Activated effector memory CD4-positive, alpha-beta T cell treated with anti-CD3 and anti-CD28 coated beads, Interleukin-2, amount 50 U/mL, for 16 hours (primary cell): ENCODE measurements around the gene OPN4.

Experiments used
- DNase-seq: peaks from one replicate; pipeline ENCODE4 v3.0.0-alpha.2; 2020

The OPN4 gene

GRCh38 chr10:86700851-86701617 lies 46.7 kb downstream of the OPN4 start:
- DNase-seq = no peak

DNA sequence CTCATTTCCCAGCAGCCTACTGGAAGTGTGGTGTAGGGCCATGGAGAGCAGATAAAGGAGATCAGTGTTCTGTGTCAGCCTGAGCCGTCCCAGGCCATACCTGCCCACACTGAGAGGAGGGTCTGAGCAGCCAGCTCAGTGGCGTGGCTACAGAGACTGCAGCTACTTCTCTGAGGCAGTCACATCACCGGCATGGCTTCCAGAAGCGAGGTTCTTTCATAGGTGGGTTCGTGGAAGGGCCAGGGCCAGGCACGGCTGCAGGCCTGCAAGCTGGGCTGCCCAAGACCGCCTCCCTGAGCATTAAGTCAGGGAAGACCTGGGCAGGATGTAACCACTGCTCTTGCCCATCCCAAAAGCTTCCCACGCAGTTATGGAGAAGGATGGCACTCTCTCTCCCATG lies 48.8 kb downstream of the OPN4 start:
- DNase-seq = no peak

DNA sequence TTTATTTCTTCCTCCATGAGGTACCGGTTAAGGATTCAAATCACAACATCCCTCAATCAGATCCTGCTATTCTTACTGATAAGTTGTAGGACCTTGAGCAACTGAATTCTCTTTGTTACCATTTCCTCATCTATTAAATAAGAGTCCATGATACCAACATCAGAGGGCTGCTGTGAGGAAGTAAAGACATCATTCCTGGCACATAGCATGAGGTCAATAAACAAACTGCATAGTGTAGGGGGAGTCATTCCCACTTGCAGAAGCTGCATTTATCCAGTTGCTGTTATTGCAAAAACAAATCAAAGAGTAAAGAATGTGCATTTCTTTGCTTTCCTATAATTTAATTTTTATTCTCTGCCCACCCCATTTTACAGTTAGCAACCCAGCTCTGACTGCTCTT lies 50.8 kb downstream of the OPN4 start:
- no peak for DNase-seq

DNA sequence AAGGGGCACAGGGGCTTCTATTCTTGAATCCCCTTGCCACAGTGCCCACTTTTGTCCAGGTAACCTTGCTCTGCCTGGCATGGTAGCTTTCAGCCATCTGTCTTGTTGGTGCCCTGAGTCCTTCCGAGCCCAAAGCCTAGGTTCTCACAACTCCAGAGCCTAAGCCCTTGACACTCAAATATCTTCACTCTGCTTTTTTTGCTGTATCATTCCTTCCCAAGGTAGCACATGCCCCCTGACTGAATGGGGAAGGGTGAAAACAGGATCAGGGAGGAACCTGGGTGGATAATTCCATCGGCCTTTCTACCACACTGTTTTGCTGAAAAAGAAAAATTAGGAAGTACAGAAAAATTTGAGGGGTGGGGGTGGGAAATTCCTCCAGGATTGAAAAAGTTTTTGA lies 51.6 kb downstream of the OPN4 start:
- no peak for DNase-seq

DNA sequence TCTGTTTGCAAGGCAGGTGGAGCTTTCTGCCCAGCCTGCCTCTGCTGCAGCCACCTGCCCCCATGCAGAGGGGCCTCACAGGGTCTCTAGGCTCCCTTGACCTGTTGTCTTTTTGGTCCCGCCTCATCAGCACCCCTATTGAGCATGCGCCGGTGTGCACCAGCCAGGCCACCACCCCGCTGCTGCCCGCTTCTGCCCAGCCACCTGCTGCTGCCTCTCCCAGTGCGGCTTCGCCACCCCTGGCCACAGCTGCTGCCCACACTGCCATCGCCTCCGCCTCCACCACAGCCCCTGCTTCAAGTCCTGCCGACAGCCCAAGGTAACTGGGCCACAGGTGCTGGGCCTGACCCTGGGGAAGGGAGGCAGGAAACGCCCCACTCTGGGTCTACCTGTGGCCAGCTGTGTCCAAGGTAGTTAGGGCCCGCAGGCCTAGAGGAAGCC lies 52.1 kb downstream of the OPN4 start:
- DNase-seq = no peak

DNA sequence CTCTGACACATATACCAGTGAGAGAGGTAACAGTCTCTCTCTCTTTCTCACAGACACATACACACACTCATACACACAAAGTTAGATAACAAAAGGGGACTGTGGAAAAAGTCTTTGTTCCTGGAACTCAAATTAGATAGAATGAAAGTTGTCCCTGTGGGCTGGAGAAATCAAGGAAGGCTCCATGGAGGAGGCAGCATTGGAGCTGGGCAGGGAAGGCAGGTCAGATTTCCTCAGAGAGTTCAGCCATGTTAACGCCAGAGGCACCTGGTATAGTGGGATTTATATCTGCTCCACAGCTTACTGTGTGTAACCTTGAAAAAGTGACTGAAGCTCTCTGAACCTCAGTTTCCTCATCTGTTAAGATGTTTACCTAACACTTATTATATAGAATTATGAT lies 52.6 kb downstream of the OPN4 start:
- no peak for DNase-seq

DNA sequence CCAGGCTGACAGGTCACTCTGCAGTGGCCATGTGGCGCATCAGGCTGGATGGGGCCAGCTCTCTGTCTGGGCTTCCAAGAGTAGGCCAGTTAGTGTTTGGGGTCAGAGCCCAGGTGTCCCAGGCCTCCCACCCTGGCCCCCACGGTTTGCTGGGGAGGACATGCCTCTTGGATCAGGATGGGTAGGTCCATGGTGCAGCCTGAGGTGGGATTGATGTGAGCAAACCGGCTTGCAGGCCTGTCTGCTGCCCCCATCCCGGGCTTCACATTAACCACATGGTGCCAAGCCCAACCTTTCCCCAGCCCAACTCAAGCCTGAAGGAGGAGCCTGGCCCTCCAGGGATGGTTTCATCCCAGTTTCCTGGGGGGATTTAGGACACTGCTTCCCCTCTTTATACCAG lies 53.2 kb downstream of the OPN4 start:
- DNase-seq = no peak

DNA sequence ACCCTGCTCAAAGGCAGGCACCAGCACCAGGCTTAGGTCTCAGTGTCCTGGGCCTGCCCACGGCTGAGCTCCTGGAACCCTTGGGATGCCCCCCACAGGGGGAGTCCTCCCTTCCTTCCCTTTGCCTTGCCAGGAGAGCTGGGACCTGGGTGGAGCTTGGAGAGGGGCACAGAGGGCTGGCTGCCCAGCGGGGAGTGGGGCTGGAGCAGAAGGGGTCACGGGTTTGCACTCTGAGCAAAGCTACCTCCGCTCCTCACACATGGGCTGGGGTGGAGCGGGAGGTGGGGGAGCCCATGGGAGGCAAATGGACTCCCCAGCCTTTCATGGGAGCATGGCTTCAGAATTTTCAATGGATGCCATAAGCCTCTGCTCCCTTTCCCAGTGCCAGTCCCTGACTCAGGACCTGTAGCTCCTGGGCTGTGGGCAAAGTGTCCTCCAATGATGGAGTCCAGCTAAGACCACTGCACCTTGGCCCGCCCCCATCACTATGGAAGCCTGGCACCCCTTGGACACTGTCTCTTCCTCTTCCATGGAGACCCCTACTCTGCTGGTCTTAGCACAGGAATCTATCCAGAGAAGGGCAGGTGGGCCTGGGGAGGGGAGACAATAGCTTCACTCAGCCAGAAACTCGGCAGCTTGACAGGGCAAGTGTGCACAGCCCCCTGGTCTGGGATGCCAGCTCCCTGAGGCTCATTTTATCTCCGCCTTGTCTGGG lies 53.9 kb downstream of the OPN4 start:
- no peak for DNase-seq

DNA sequence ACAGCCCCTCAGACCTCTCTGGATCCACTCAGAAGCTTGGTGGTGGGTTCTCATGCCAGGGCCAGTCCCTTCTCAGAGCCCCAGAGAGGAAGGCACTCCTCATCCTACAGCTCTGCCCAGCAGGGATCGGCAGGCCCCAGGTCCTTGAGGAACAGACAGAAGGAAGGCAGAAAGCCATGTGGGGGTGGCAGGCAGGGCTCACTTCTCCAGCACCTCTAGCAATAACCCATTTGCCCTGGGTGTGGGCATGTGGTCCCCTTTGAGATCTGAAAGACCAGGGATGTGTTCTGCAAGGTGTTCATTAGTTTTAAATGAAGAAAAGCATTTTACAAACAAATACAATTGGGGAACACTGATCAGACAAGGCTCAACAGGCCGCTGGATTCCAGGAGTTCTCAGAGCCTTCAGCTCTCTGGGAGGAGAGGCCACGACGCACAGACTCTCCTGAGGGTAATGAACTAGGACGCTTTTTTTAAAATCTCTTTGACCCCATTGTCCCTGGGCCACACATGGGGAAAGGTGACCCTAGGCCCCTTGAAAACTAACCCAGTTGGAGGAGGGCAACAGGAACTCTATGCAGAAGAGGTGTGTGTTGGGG lies 54.5 kb downstream of the OPN4 start:
- DNase-seq = no peak

GRCh38 chr10:86709396-86710185 lies 55.2 kb downstream of the OPN4 start:
- DNase-seq = no peak

DNA sequence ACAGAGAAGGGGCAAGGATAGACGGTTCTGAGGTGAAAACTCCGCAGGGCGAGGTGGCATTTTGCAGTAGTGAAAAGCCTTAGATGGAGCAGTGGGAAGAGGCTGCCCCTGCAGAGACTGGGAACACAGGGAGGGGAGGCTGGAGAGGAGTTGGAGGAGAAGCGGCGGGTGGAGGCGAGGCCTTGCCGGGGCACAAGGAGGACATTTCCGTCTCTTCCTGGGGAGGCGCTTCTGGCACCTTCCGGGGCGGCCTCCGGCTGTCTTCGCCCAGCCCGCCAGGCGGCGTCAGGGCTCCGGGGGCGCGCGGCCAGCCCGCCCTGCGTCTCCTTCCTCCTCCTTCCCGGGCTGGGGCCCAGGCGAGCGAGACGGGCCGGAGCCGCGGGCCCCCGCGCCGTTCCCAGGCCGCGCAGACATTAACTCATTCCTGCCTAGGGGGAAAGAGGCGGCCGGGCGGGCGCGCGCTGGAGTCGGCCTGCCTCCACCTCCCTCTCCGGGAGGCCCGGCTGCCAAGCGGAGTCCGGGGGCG lies 56.7 kb downstream of the OPN4 start:
- peak; percentile 94 for DNase-seq

DNA sequence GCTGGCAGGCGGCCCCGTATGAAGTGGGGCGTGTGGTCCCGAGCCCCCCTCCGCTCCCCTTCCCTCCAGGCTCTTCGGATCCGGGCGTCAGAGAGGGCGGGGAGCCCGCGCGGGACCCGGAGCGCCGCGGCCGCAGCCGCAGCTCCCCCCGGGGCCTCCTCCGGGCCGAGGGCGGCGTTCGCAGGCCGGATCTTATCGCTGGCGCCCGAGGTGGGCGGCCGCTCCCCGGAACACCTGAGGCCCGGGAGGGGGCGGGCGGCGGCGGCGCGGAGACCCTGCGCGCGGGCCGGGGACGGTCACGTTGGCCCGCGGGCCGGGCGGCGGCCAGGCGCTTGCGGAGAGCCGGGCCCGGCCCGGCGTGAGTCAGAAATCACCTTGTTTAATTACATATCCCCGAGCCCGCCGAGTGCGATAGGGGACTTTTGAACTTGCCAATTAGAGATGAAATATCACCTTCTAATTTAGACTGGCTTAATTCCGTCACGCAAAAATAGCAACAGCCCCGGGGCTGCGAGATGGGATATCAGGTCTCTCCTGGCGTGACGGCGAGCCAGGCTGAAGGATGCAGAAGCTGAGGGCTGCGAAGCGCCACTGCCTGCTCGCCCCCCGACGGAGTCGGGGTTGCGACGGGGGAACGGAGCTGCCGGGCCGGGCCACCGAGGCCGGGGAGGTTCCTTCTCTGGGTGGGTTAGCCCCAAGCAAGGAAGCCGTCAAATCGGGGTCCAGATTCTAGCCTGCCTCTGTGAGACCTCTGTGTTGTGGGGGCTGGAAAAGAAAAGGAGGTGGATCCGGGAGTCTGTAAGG lies 57.4 kb downstream of the OPN4 start:
- DNase-seq = peak; percentile 84

DNA sequence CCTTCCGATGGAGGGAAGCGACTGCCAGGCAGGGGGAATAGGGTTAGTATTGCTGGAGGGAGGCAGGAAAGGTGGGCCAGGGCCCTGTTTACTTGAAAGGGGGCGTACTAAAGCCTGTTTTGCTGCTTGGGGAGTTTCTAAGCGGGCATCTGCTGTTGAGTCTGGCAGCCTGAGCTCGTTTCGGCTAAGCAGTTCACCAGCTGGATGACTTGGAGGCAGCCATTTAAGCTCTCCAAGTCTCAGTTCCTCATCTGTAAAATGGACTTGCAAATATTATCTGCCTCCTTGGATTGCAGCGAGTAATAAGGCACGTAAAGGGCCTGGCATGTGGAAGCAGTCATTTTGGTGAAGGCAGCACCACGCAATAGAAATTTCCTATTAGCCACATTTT lies 58.0 kb downstream of the OPN4 start:
- DNase-seq = no peak

DNA sequence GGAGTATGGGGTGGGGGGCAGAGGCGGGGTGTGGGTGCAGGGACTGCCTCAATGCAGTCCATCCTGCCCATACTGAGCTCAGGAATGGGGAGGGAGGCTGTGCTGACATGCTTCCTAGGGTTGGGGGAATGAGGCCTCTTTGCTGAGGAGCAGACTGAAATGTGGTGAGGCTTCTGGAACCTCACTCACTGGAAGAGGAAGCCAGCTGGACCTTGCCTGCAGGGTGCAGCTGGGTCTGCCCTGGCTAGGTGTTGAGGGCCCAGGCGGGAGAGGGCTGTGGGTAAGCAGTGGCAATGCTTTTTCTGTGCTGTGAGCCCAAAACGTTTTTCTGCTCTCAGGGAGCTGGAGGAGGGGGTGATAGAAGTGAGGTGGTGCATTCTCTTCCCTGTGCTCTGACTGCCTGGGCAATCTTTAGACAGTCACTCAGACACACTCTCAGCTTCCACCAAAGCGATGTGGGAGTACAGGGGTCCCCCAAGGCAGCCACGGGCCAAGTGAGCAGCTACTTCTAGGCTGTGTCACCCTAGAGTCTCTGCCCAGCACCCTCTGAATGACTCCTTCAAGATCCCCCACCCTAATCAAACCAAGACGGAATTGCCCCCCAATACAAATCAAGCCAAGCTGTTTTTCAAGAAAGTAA lies 60.9 kb downstream of the OPN4 start:
- no peak for DNase-seq

DNA sequence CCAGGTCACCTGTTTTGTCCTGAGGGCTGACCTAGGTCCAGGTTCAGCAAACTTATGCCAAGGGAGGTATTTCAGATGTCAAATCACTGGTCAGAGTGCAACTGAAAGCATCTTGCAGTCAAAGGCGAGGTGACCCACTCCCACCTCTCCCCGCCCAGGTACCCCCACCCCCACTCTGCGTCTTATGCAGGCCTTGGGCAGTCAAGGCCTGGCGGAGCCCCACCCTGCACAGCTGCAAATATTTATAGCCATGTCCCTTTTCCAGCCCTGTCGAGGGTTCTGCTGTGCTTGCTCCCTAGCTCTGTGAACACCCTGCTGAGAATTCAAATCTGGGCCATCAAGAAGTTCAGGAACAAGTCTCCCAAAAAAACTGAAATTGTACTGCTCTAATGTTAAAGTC lies 61.5 kb downstream of the OPN4 start:
- DNase-seq = no peak
